Neural cell (in vitro differentiated cells): ENCODE data around the gene UGT2B7. TPM values are rescaled to one million over a fixed set of nuclear protein-coding genes. Genes with fewer than 3 reads are reported as not detected.
"Not testable (repeated sequence)": the region's sequence is repeated elsewhere in the genome, so short reads cannot be mapped to it uniquely, and the experiment has no call there.

Experiments
- H2AFZ ChIP-seq: fragments of 200-600, 300-800 bp; sonication (generic), shearing (Covaris generic); 2 replicates; pipeline ENCODE4 v1.6.0; 2014; ENCODE audit warnings: low read depth, mild to moderate bottlenecking, antibody characterized with exemption, low read length, moderate library complexity
- H3F3A ChIP-seq: fragments of 200-600 bp; shearing (Covaris generic); 2 replicates; pipeline ENCODE4 v1.6.1; 2016; ENCODE audit warnings: mild to moderate bottlenecking, moderate library complexity, mixed read lengths, antibody characterized with exemption, low read length; ENCODE audit not compliant: insufficient read depth, poor library complexity, severe bottlenecking
- H3K27ac ChIP-seq: fragments of 200-600, 300-800 bp; sonication (generic), shearing (Covaris generic); 2 replicates; pipeline ENCODE4 v1.5.1; 2014; ENCODE audit warnings: mild to moderate bottlenecking, low read length, moderate library complexity
- H3K27me3 ChIP-seq: fragments of 300-800, 200-600 bp; sonication (generic), shearing (Covaris generic); 2 replicates; pipeline ENCODE4 v1.6.0; 2014; ENCODE audit warnings: mild to moderate bottlenecking, low read depth, low read length, moderate library complexity; ENCODE audit not compliant: insufficient read depth
- H3K36me3 ChIP-seq: fragments of 300-800, 200-600 bp; sonication (generic), shearing (Covaris generic); 2 replicates; pipeline ENCODE4 v1.5.1; 2014; ENCODE audit warnings: mild to moderate bottlenecking, antibody characterized with exemption, low read length, moderate library complexity; ENCODE audit not compliant: insufficient read depth
- H3K4me2 ChIP-seq: fragments of 300-800, 200-600 bp; sonication (generic), shearing (Covaris generic); 2 replicates; pipeline ENCODE4 v1.6.0; 2014; ENCODE audit warnings: mild to moderate bottlenecking, low read length
- H3K4me3 ChIP-seq: fragments of 300-800, 200-600 bp; sonication (generic), shearing (Covaris generic); 2 replicates; pipeline ENCODE4 v1.5.1; 2014; ENCODE audit warnings: mild to moderate bottlenecking, low read length, moderate library complexity
- H3K79me2 ChIP-seq: fragments of 200-600 bp; shearing (Covaris generic); replicated peaks from 2 replicates; pipeline ENCODE4 v1.6.0; 2014; ENCODE audit warnings: mild to moderate bottlenecking, low read length, moderate library complexity; ENCODE audit not compliant: insufficient read depth
- H3K9ac ChIP-seq: fragments of 300-800, 200-600 bp; sonication (generic), shearing (Covaris generic); 2 replicates; pipeline ENCODE4 v1.6.1; 2016; ENCODE audit warnings: mild to moderate bottlenecking, low read length, mixed read lengths
- H3K9me2 ChIP-seq: fragments of 200-600 bp; shearing (Covaris generic); 2 replicates; pipeline ENCODE4 v1.6.1; 2016; ENCODE audit warnings: mild to moderate bottlenecking, low read length, mixed read lengths; ENCODE audit not compliant: insufficient read depth
- H3K9me3 ChIP-seq: fragments of 200-600, 300-800 bp; sonication (generic), shearing (Covaris generic); 2 replicates; pipeline ENCODE4 v1.6.1; 2016; ENCODE audit warnings: mild to moderate bottlenecking, mixed run types, low read length, moderate library complexity, mixed read lengths
- H4K20me1 ChIP-seq: fragments of 200-600 bp; shearing (Covaris generic); 2 replicates; pipeline ENCODE4 v1.6.1; 2016; ENCODE audit warnings: mild to moderate bottlenecking, mixed run types; ENCODE audit not compliant: insufficient read depth
- CTCF ChIP-seq: fragments of 450-650 bp; IDR thresholded peaks from 2 replicates; pipeline ENCODE4 v1.5.1; 2014; ENCODE audit warnings: antibody characterized with exemption, mild to moderate bottlenecking, moderate library complexity; ENCODE audit not compliant: poor library complexity, severe bottlenecking
- EP300 ChIP-seq: fragments of 450-650 bp; conservative IDR thresholded peaks from 2 replicates; pipeline ENCODE4 v1.6.1; 2014; ENCODE audit warnings: antibody characterized with exemption, mild to moderate bottlenecking, moderate library complexity; ENCODE audit not compliant: poor library complexity, severe bottlenecking
- EZH2 ChIP-seq: fragments of 200-600, 300-800 bp; shearing (Covaris generic), sonication (generic); IDR thresholded peaks from 2 replicates; pipeline ENCODE4 v1.6.1; 2014; ENCODE audit warnings: antibody characterized with exemption, low read length, borderline replicate concordance, mild to moderate bottlenecking; ENCODE audit not compliant: insufficient read depth, poor library complexity, severe bottlenecking
- MXI1 ChIP-seq: fragments of 450-650 bp; conservative IDR thresholded peaks from 2 replicates; pipeline ENCODE4 v1.6.1; 2014; ENCODE audit warnings: antibody characterized with exemption, mild to moderate bottlenecking; ENCODE audit not compliant: poor library complexity, severe bottlenecking
- POLR2AphosphoS5 ChIP-seq: IDR thresholded peaks from 2 replicates; pipeline ENCODE4 v1.6.1; 2012
- RAD21 ChIP-seq: fragments of 450-650 bp; conservative IDR thresholded peaks from 2 replicates; pipeline ENCODE4 v1.6.1; 2014; ENCODE audit warnings: antibody characterized with exemption, mild to moderate bottlenecking, moderate library complexity
- REST ChIP-seq: IDR thresholded peaks from 2 replicates; pipeline ENCODE4 v1.6.1; 2012; ENCODE audit warnings: borderline replicate concordance
- SMC3 ChIP-seq: fragments of 450-650 bp; conservative IDR thresholded peaks from 2 replicates; pipeline ENCODE4 v1.6.1; 2014; ENCODE audit warnings: antibody characterized with exemption, mild to moderate bottlenecking, moderate library complexity; ENCODE audit not compliant: poor library complexity
- TAF1 ChIP-seq: IDR thresholded peaks from 2 replicates; pipeline ENCODE4 v1.6.1; 2012; ENCODE audit warnings: low read depth
- polyA plus RNA-seq: library from polyadenylated mRNA; depleted of rRNA; stranded (reverse); fragments of >200 nt; gene quantifications from 2 replicates; pipeline ENCODE4 v1.2.3, GENCODE V29; 2014

UGT2B7 gene
- polyA plus RNA-seq, 1 donor from 2014 or later, result not detected

- Histone ChIP-seq H3K27ac (no peak overlapping the region), H3K4me2 (no peak overlapping the region), H3K9me3 (no peaks in the 10 kb centered on the region), H2AFZ (no peak overlapping the region), H4K20me1 (no peaks in the 10 kb centered on the region), H3K27me3 (no peaks in the 10 kb centered on the region), H3K4me3 (no peak overlapping the region), H3K9me2 (no peaks in the 10 kb centered on the region), H3K79me2 (no peaks in the 10 kb centered on the region), H3K36me3 (no peaks in the 10 kb centered on the region), H3K9ac (no peak overlapping the region), H3F3A (no peaks in the 10 kb centered on the region)
- no peak for TF ChIP-seq REST
- TF ChIP-seq POLR2AphosphoS5, result no peak
- TF ChIP-seq SMC3, result no peak
- no peak for TF ChIP-seq MXI1
- TF ChIP-seq RAD21, result no peak
- no peak for TF ChIP-seq EZH2
- TF ChIP-seq EP300, result no peak
- TF ChIP-seq TAF1, result no peak
- TF ChIP-seq CTCF, result no peak
Measured at GRCh38 chr4:69104719-69105275, 8.5 kb downstream of the UGT2B7 start.

- not testable (repeated sequence) for H3F3A ChIP-seq, H3K9ac ChIP-seq, H3K79me2 ChIP-seq, H4K20me1 ChIP-seq, H3K27me3 ChIP-seq, H3K36me3 ChIP-seq, H3K9me2 ChIP-seq, H3K4me3 ChIP-seq, H2AFZ ChIP-seq, H3K9me3 ChIP-seq, H3K4me2 ChIP-seq, H3K27ac ChIP-seq
Measured at GRCh38 chr4:69115151-69115850, 19.0 kb downstream of the UGT2B7 start.
